OCI-LY1 (cell line): Measurements from ENCODE around the gene ZBTB46.
"Not testable (repeated sequence)": the region's sequence is repeated elsewhere in the genome, so short reads cannot be mapped to it uniquely, and the experiment has no call there.

Experiments used
- H2AFZ ChIP-seq: fragments of 200-600 bp; sonication (generic), shearing (Covaris generic); 2 replicates; pipeline ENCODE4 v1.6.0; 2014; ENCODE audit warnings: antibody characterized with exemption, mild to moderate bottlenecking, low read length
- H3F3A ChIP-seq: fragments of 200-600 bp; sonication (generic), shearing (Covaris generic); 2 replicates; pipeline ENCODE4 v1.6.0; 2014; ENCODE audit warnings: mild to moderate bottlenecking, antibody characterized with exemption, low read length, moderate library complexity; ENCODE audit not compliant: insufficient read depth
- H3K27ac ChIP-seq: fragments of 200-600 bp; sonication (generic); 2 replicates; pipeline ENCODE4 v1.5.1; 2014; ENCODE audit warnings: low read length, mixed run types, mild to moderate bottlenecking, low read depth; ENCODE audit not compliant: poor library complexity, severe bottlenecking
- H3K27me3 ChIP-seq: fragments of 200-600 bp; sonication (generic); 2 replicates; pipeline ENCODE4 v1.6.0; 2014; ENCODE audit warnings: antibody characterized with exemption, mild to moderate bottlenecking, low read length, moderate library complexity; ENCODE audit not compliant: insufficient read depth
- H3K36me3 ChIP-seq: fragments of 200-600 bp; sonication (generic); 2 replicates; pipeline ENCODE4 v1.6.1; 2014; ENCODE audit warnings: mild to moderate bottlenecking, antibody characterized with exemption, low read length, moderate library complexity, mixed read lengths; ENCODE audit not compliant: insufficient read depth
- H3K4me1 ChIP-seq: fragments of 200-600 bp; sonication (generic); 2 replicates; pipeline ENCODE4 v1.5.1; 2014; ENCODE audit warnings: mild to moderate bottlenecking, low read length, moderate library complexity; ENCODE audit not compliant: insufficient read depth, severe bottlenecking
- H3K4me2 ChIP-seq: fragments of 200-600 bp; sonication (generic), shearing (Covaris generic); 2 replicates; pipeline ENCODE4 v1.6.1; 2014; ENCODE audit warnings: low read length
- H3K4me3 ChIP-seq: fragments of 200-600 bp; sonication (generic); 2 replicates; pipeline ENCODE4 v1.5.1; 2014; ENCODE audit warnings: low read length, low read depth, mild to moderate bottlenecking, mixed read lengths; ENCODE audit not compliant: poor library complexity, severe bottlenecking
- H3K79me2 ChIP-seq: fragments of 200-600 bp; shearing (Covaris generic); 2 replicates; pipeline ENCODE4 v1.6.1; 2016; ENCODE audit warnings: mixed run types, low read length, mixed read lengths; ENCODE audit not compliant: insufficient read depth
- H3K9ac ChIP-seq: fragments of 200-600 bp; sonication (generic), shearing (Covaris generic); 2 replicates; pipeline ENCODE4 v1.6.1; 2014; ENCODE audit warnings: mild to moderate bottlenecking, low read length, mixed read lengths
- H3K9me2 ChIP-seq: fragments of 200-600 bp; sonication (generic), shearing (Covaris generic); 2 replicates; pipeline ENCODE4 v1.6.1; 2014; ENCODE audit warnings: low read depth, mild to moderate bottlenecking, low read length, mixed read lengths
- H3K9me3 ChIP-seq: fragments of 200-600 bp; shearing (Covaris generic); 2 replicates; pipeline ENCODE4 v1.6.1; 2014; ENCODE audit warnings: low read length, mixed read lengths
- H4K20me1 ChIP-seq: fragments of 200-600 bp; sonication (generic), shearing (Covaris generic); 2 replicates; pipeline ENCODE4 v1.6.0; 2016; ENCODE audit warnings: mild to moderate bottlenecking, low read length; ENCODE audit not compliant: insufficient read depth
- EZH2 ChIP-seq: fragments of 200-600 bp; sonication (generic), shearing (Covaris generic); IDR thresholded peaks from 2 replicates; pipeline ENCODE4 v1.8.0; 2017; ENCODE audit warnings: borderline replicate concordance, mixed run types, mild to moderate bottlenecking, antibody characterized with exemption, low read length, moderate library complexity, mixed read lengths
- TF ChIP-seq, protein P1 (sequence below): fragments of 200-600 bp; sonication (generic), shearing (Covaris generic); IDR thresholded peaks from 2 replicates; pipeline ENCODE4 v1.5.1; 2017; ENCODE audit warnings: mild to moderate bottlenecking, antibody characterized with exemption, low read length, moderate library complexity, mixed read lengths

Gene ZBTB46

DNA sequence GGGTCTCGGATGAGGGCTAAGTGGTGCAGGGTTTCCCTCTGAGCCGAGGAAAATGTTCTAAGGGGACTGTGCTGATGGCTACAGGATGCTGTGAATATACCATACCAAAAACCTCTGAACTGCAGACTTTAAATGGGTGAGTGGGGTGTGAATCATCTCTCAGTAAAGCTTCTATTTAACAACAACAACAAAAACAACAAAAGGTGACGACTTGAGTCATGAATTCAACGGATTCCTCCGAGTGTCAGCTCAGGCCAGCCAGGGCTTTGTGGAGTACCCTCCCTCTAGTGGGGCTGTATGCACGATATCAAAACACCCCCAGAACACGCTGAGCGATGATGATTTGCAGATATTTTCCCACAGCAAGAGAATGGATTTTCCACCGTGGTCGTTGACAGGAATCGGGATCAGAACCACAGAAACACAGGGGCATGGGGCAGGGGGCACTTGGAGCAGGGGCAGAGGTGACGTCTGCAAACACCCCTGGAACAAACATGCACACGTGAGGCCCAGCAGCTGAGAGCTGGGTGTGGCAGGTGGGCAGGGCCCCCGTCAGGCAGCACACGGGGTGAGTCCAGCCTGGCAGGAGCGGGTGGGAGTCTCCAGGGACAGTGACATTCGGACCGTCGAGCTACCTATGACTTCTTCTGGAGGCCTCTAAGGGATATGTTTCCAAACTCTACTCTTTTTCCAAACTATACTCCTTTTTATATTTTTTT is 52.9 kb downstream of the ZBTB46 start:
- Histone ChIP-seq H3K4me2 (no peak overlapping the region), H3K79me2 (no peaks in the 10 kb centered on the region), H3K27me3 (peaks cover 8% of the 10 kb centered on the region; the same call in 1 of the 2 replicates), H3F3A (no peaks in the 10 kb centered on the region), H3K9ac (no peak overlapping the region), H4K20me1 (no peaks in the 10 kb centered on the region), H3K27ac (no peak overlapping the region), H2AFZ (no peak overlapping the region), H3K4me1 (peaks cover 3% of the 10 kb centered on the region), H3K36me3 (peaks cover 4% of the 10 kb centered on the region; the same call in 1 of the 2 replicates), H3K4me3 (no peak overlapping the region), H3K9me3 (no peaks in the 10 kb centered on the region), H3K9me2 (no peaks in the 10 kb centered on the region)
- no peak for TF ChIP-seq EZH2
- TF ChIP-seq, protein P1, sequence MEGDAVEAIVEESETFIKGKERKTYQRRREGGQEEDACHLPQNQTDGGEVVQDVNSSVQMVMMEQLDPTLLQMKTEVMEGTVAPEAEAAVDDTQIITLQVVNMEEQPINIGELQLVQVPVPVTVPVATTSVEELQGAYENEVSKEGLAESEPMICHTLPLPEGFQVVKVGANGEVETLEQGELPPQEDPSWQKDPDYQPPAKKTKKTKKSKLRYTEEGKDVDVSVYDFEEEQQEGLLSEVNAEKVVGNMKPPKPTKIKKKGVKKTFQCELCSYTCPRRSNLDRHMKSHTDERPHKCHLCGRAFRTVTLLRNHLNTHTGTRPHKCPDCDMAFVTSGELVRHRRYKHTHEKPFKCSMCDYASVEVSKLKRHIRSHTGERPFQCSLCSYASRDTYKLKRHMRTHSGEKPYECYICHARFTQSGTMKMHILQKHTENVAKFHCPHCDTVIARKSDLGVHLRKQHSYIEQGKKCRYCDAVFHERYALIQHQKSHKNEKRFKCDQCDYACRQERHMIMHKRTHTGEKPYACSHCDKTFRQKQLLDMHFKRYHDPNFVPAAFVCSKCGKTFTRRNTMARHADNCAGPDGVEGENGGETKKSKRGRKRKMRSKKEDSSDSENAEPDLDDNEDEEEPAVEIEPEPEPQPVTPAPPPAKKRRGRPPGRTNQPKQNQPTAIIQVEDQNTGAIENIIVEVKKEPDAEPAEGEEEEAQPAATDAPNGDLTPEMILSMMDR = no peak

DNA sequence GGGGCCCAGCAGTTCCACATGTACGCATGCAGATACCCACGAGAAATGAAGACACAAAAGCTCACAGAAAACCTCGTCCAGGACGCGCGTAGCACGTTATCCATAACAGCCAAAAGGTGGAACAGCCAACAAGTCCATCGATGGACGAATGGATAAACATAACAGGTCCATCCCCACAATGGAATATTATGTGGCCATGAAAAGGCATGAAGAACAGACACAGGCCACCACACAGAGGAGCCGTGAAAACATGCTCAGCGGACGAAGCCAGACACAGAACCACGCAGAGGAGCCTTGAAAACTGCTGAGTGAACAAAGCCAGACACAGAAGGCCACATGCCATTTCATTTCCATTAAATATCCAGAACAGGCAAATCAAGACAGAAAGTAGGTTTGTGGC is 53.5 kb downstream of the ZBTB46 start:
- H3K4me2 ChIP-seq = no peak overlapping the region
- TF ChIP-seq, protein P1 = no peak
- TF ChIP-seq EZH2 = no peak
- no peak overlapping the region for H2AFZ ChIP-seq
- peaks cover 8% of the 10 kb centered on the region; the same call in 1 of the 2 replicates for H3K27me3 ChIP-seq
- H3K79me2 ChIP-seq = no peaks in the 10 kb centered on the region
- no peaks in the 10 kb centered on the region for H4K20me1 ChIP-seq
- H3K4me1 ChIP-seq = peaks cover 9% of the 10 kb centered on the region
- H3K9me2 ChIP-seq = no peaks in the 10 kb centered on the region
- no peaks in the 10 kb centered on the region for H3K9me3 ChIP-seq
- peaks cover 4% of the 10 kb centered on the region; the same call in 1 of the 2 replicates for H3K36me3 ChIP-seq
- no peak overlapping the region for H3K27ac ChIP-seq
- no peak overlapping the region for H3K4me3 ChIP-seq
- H3F3A ChIP-seq = no peaks in the 10 kb centered on the region
- H3K9ac ChIP-seq = no peak overlapping the region

DNA sequence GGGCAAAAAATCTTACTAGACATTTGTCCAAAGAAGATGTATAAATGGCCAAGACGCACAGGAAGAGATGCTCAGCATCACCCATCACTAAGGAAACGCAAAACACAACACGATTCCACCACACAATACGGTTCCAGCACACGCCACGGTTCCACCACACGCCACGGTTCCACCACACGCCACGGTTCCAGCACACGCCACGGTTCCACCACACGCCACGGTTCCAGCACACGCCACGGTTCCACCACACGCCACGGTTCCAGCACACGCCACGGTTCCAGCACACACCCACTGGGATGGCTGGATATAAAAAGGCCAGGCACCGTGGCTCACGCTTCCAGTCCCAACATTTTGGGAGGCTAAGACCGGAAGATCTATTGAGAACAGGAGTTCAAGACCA is 54.2 kb downstream of the ZBTB46 start:
- not testable (repeated sequence) for H3K27ac ChIP-seq, H4K20me1 ChIP-seq, H3K9ac ChIP-seq, H3K4me2 ChIP-seq, H3K9me3 ChIP-seq, H3K4me1 ChIP-seq, H2AFZ ChIP-seq, H3K4me3 ChIP-seq, H3K79me2 ChIP-seq, H3K9me2 ChIP-seq, H3K36me3 ChIP-seq, H3F3A ChIP-seq, H3K27me3 ChIP-seq
